Activated T-cell treated with anti-CD3 and anti-CD28 coated beads, Interleukin-2, amount 50 U/mL, for 48 hours (primary cell): ENCODE measurements around the gene DRC1.

Experiments used
- DNase-seq, 2 experiments: peaks; one replicate each; pipeline ENCODE4 v3.0.0-alpha.2; 2020

Gene DRC1

GRCh38 chr2:26494891-26495290 is 93.2 kb downstream of the DRC1 start:
- DNase-seq: no peak

DNA sequence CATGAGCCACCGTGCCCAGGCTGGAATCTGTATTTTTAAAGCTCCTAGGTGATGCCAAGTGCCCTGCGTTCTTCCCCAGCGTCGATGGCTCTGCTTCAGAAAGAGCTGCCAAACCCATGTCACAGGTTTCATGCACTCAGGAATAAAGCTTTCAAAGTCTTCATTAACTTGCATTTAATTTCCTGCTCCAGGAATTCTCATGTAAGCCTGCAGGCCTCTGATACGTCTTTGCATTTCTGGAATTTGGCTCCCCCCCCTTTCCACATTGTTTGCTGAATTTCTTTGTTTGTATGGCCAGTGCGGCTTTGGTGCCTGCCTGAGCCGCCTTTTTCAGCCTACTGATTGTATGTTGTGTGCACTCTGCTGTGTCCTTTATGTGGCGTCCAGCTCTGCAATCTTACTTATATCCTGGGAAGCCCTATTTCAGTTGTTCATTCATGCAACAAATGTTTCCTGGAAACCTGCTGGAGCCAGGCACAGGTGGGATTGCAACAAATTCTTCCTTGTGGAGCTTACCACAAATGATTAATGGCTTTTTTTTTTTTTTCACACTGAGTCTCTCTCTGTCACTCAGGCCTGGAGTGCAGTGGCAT is 94.1 kb downstream of the DRC1 start:
- DNase-seq: no peak

DNA sequence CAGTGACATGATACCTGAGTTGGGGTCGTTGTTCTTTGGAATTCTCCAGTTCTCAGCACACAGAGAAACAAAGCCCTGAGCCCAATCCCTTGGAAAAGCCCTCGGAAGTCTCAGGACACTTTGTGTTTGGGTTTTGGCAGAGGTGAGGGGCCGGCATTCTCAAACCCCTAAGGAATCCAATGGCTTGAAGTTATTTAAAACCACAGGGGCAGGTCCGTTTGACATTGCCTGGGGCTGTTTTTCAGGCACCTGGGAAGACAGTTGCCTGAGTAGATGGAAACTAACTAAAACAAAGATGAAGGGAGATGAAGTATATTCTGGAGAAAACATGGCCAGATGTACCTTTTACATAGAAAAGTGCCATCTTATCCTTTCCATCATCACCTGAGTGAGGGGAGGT is 98.7 kb downstream of the DRC1 start:
- DNase-seq: no peak

GRCh38 chr2:26503231-26503880 is 101.6 kb downstream of the DRC1 start:
- DNase-seq: peak; percentile 92

GRCh38 chr2:26504002-26504401 is 102.3 kb downstream of the DRC1 start:
- peak in 1 of 2 experiments; percentile 23 for DNase-seq

- DNase-seq: no peak
Measured at GRCh38 chr2:26506279-26506678, 104.6 kb downstream of the DRC1 start.
